Testis (tissue), 2 donors: ENCODE measurements around the gene PABPC1L2B.
"Not testable (repeated sequence)": the region's sequence is repeated elsewhere in the genome, so short reads cannot be mapped to it uniquely, and the experiment has no call there.

Experiments
- CTCF ChIP-seq, 3 experiments: fragments of 450-650 bp in 2 of 3; fragments of 200-600 bp in 1 of 3; sonication (generic) in 1 of 3; IDR thresholded peaks; one replicate each; pipeline ENCODE4 v1.5.1; 2016 to 2019; ENCODE audit warnings: antibody characterized with exemption in 3 of 3, mild to moderate bottlenecking in 2 of 3, moderate library complexity in 1 of 3
- POLR2A ChIP-seq: fragments of 450-650 bp; IDR thresholded peaks from one replicate; pipeline ENCODE4 v1.6.1; 2017; ENCODE audit warnings: antibody characterized with exemption, mild to moderate bottlenecking, moderate library complexity

- TF ChIP-seq CTCF (IDR thresholded peaks at IDR 0.05); POLR2A: not testable (repeated sequence)
Observed at GRCh38 chrX:73022093-73022445, 19.3 kb downstream of the PABPC1L2B start.
